ENCODE results near the gene USP44. TPM values are rescaled to one million over a fixed set of nuclear protein-coding genes. Genes with fewer than 3 reads are reported as not detected.

Gene USP44
- total RNA-seq, 1 donor: 0.36 TPM

DNA sequence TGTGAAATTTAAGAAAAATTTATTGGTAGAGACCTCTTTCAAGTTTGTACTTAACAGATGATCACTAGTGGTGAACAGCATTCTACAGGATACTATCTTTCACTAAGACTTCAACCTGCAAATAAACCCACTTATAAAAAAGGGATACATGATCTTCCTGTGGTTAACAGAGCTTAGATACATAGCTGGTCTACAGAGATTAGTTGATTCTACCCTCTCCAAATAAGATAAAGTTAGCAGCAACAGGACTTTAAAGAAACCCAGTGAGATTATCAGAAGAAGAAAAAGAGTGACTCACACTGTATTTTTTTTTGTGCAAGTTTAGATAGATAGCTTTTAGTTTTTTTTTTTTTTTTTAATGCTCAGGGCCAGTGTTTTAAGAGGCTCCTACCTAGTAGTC lies 34.5 kb downstream of the USP44 start:
- Histone ChIP-seq H3K79me2 (ENCODE audit: insufficient read depth, low read length) (no peaks in the 10 kb centered on the region), H3K4me3 (ENCODE audit: insufficient read depth, low read length) (no peak overlapping the region), H3K27ac (ENCODE audit: low read depth, low read length) (no peak overlapping the region), H3K27me3 (ENCODE audit: insufficient read depth, low read length) (no peaks in the 10 kb centered on the region), H3K9me3 (ENCODE audit: low read depth, low read length) (no peaks in the 10 kb centered on the region), H2AFZ (ENCODE audit: low read length) (no peak overlapping the region), H3K4me2 (ENCODE audit: insufficient read depth, low read length) (no peak overlapping the region), H3K36me3 (ENCODE audit: insufficient read depth, low read length) (peaks cover 26% of the 10 kb centered on the region), H4K20me1 (ENCODE audit: insufficient read depth, low read length) (no peaks in the 10 kb centered on the region), H3K4me1 (ENCODE audit: insufficient read depth, low read length) (no peaks in the 10 kb centered on the region)
- no peak for DNase-seq (ENCODE audit: insufficient read length, low spot score, missing footprints)
- TF ChIP-seq, protein P1, sequence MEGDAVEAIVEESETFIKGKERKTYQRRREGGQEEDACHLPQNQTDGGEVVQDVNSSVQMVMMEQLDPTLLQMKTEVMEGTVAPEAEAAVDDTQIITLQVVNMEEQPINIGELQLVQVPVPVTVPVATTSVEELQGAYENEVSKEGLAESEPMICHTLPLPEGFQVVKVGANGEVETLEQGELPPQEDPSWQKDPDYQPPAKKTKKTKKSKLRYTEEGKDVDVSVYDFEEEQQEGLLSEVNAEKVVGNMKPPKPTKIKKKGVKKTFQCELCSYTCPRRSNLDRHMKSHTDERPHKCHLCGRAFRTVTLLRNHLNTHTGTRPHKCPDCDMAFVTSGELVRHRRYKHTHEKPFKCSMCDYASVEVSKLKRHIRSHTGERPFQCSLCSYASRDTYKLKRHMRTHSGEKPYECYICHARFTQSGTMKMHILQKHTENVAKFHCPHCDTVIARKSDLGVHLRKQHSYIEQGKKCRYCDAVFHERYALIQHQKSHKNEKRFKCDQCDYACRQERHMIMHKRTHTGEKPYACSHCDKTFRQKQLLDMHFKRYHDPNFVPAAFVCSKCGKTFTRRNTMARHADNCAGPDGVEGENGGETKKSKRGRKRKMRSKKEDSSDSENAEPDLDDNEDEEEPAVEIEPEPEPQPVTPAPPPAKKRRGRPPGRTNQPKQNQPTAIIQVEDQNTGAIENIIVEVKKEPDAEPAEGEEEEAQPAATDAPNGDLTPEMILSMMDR (IDR thresholded peaks at IDR 0.05; ENCODE audit: extremely low read depth, low read depth, low read length): no peak

- Histone ChIP-seq H3K4me2 (ENCODE audit: insufficient read depth, low read length) (no peak overlapping the region), H3K4me3 (ENCODE audit: insufficient read depth, low read length) (no peak overlapping the region), H3K4me1 (ENCODE audit: insufficient read depth, low read length) (no peaks in the 10 kb centered on the region), H3K27ac (ENCODE audit: low read depth, low read length) (no peak overlapping the region), H3K36me3 (ENCODE audit: insufficient read depth, low read length) (peaks cover 33% of the 10 kb centered on the region), H3K9me3 (ENCODE audit: low read depth, low read length) (no peaks in the 10 kb centered on the region), H4K20me1 (ENCODE audit: insufficient read depth, low read length) (no peaks in the 10 kb centered on the region), H2AFZ (ENCODE audit: low read length) (no peak overlapping the region), H3K27me3 (ENCODE audit: insufficient read depth, low read length) (no peaks in the 10 kb centered on the region), H3K79me2 (ENCODE audit: insufficient read depth, low read length) (peaks cover 3% of the 10 kb centered on the region)
- DNase-seq (ENCODE audit: insufficient read length, low spot score, missing footprints): no peak
- TF ChIP-seq, protein P1 (IDR thresholded peaks at IDR 0.05; ENCODE audit: extremely low read depth, low read depth, low read length): no peak
Measured at GRCh38 chr12:95515197-95515596, 36.1 kb downstream of the USP44 start.

DNA sequence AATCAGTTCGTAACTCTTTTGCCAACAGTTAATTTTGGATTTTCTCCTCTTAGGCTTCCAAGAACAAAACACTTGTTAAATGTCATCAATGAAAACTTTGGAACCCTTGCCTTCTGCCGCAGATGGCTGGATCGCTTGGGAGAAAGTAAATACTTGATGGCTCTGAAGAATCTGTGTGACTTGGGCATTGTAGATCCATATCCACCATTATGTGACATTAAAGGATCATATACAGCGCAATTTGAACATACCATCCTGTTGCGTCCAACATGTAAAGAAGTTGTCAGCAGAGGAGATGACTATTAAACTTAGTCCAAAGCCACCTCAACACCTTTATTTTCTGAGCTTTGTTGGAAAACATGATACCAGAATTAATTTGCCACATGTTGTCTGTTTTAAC lies 37.7 kb downstream of the USP44 start:
- Histone ChIP-seq H3K27me3 (ENCODE audit: insufficient read depth, low read length) (no peaks in the 10 kb centered on the region), H3K4me1 (ENCODE audit: insufficient read depth, low read length) (no peaks in the 10 kb centered on the region), H3K4me3 (ENCODE audit: insufficient read depth, low read length) (no peak overlapping the region), H3K4me2 (ENCODE audit: insufficient read depth, low read length) (no peak overlapping the region), H4K20me1 (ENCODE audit: insufficient read depth, low read length) (no peaks in the 10 kb centered on the region), H3K9me3 (ENCODE audit: low read depth, low read length) (no peaks in the 10 kb centered on the region), H2AFZ (ENCODE audit: low read length) (no peak overlapping the region), H3K36me3 (ENCODE audit: insufficient read depth, low read length) (peaks cover 42% of the 10 kb centered on the region), H3K79me2 (ENCODE audit: insufficient read depth, low read length) (peaks cover 7% of the 10 kb centered on the region), H3K27ac (ENCODE audit: low read depth, low read length) (no peak overlapping the region)
- DNase-seq (ENCODE audit: insufficient read length, low spot score, missing footprints): no peak
- TF ChIP-seq, protein P1 (IDR thresholded peaks at IDR 0.05; ENCODE audit: extremely low read depth, low read depth, low read length): no peak

- no peak overlapping the region for H3K4me3 ChIP-seq (ENCODE audit: insufficient read depth, low read length)
- no peaks in the 10 kb centered on the region for H4K20me1 ChIP-seq (ENCODE audit: insufficient read depth, low read length)
- H3K27me3 ChIP-seq (ENCODE audit: insufficient read depth, low read length): no peaks in the 10 kb centered on the region
- H3K4me2 ChIP-seq (ENCODE audit: insufficient read depth, low read length): no peak overlapping the region
- no peak overlapping the region for H2AFZ ChIP-seq (ENCODE audit: low read length)
- H3K27ac ChIP-seq (ENCODE audit: low read depth, low read length): no peak overlapping the region
- no peak for DNase-seq (ENCODE audit: insufficient read length, low spot score, missing footprints)
- peaks cover 57% of the 10 kb centered on the region for H3K36me3 ChIP-seq (ENCODE audit: insufficient read depth, low read length)
- no peaks in the 10 kb centered on the region for H3K4me1 ChIP-seq (ENCODE audit: insufficient read depth, low read length)
- TF ChIP-seq, protein P1 (IDR thresholded peaks at IDR 0.05; ENCODE audit: extremely low read depth, low read depth, low read length): no peak
- peaks cover 12% of the 10 kb centered on the region for H3K79me2 ChIP-seq (ENCODE audit: insufficient read depth, low read length)
- no peaks in the 10 kb centered on the region for H3K9me3 ChIP-seq (ENCODE audit: low read depth, low read length)
Measured at GRCh38 chr12:95511977-95512376, 39.3 kb downstream of the USP44 start.

Measured in osteoblast (primary cell).